Suprapubic skin (tissue), 4 donors: ENCODE measurements around the gene ABCB1. TPM values are rescaled to one million over a fixed set of nuclear protein-coding genes. Genes with fewer than 3 reads are reported as not detected.

Experiments used
- DNase-seq, 2 donors: peaks; one replicate each; pipeline ENCODE4 v3.0.0-alpha.2; 2019; ENCODE audit warnings: low spot score in 2 of 2
- H3K27ac ChIP-seq: fragments of 200-600 bp; sonication (generic); one replicate; pipeline ENCODE4 v1.5.1; 2019
- H3K27me3 ChIP-seq: fragments of 200-600 bp; sonication (generic); one replicate; pipeline ENCODE4 v1.5.1; 2019
- H3K36me3 ChIP-seq: fragments of 200-600 bp; sonication (generic); one replicate; pipeline ENCODE4 v1.5.1; 2019
- H3K4me1 ChIP-seq: fragments of 200-600 bp; sonication (generic); one replicate; pipeline ENCODE4 v1.5.1; 2019
- H3K4me3 ChIP-seq: fragments of 200-600 bp; sonication (generic); one replicate; pipeline ENCODE4 v1.5.1; 2019; ENCODE audit warnings: mild to moderate bottlenecking
- H3K9me3 ChIP-seq: fragments of 200-600 bp; sonication (generic); one replicate; pipeline ENCODE4 v1.5.1; 2019
- CTCF ChIP-seq, 2 donors: fragments of 200-600 bp in 1 of 2; fragments of 450-650 bp in 1 of 2; sonication (generic) in 1 of 2; IDR thresholded peaks; one replicate each; pipeline ENCODE4 v1.5.1; 2016 to 2019; ENCODE audit warnings: antibody characterized with exemption in 2 of 2, mild to moderate bottlenecking in 1 of 2, moderate library complexity in 1 of 2
- EP300 ChIP-seq: sonication (generic); formaldehyde crosslinking; IDR thresholded peaks from one replicate; pipeline ENCODE4 v1.6.1; 2017; ENCODE audit warnings: antibody characterized with exemption
- POLR2A ChIP-seq, 2 donors: fragments of 450-650 bp; IDR thresholded peaks; one replicate each; pipeline ENCODE4 v1.6.1; 2017; ENCODE audit warnings: antibody characterized with exemption in 2 of 2, mild to moderate bottlenecking in 2 of 2, moderate library complexity in 2 of 2
- POLR2AphosphoS5 ChIP-seq, 3 donors: sonication (generic); formaldehyde crosslinking; IDR thresholded peaks; one replicate each; pipeline ENCODE4 v1.6.1; 2017; ENCODE audit warnings: antibody characterized with exemption in 3 of 3
- WGBS: methylation state at CpG from one replicate; pipeline ENCODE4 v1.1.5; 2018; 5-methylcytosine and 5-hydroxymethylcytosine counted together
- total RNA-seq, 4 donors: library from RNA; depleted of rRNA; stranded (reverse); fragments of >200 nt; gene quantifications; one replicate each; pipeline ENCODE4 v1.1.0, GENCODE V29; 2016

ABCB1 gene
- total RNA-seq, 4 donors from 2014 or later, result 0.79 to 7.0 (median 3.9) TPM

GRCh38 chr7:87561702-87562101 lies 39.0 kb downstream of the ABCB1 start:
- Histone ChIP-seq H3K27ac (no peak overlapping the region), H3K36me3 (no peaks in the 10 kb centered on the region), H3K4me1 (no peaks in the 10 kb centered on the region), H3K9me3 (no peaks in the 10 kb centered on the region), H3K27me3 (no peaks in the 10 kb centered on the region), H3K4me3 (no peak overlapping the region)
- no peak for DNase-seq
- no peak for TF ChIP-seq POLR2A (IDR thresholded peaks at IDR 0.05)
- no peak for TF ChIP-seq POLR2AphosphoS5 (IDR thresholded peaks at IDR 0.05)
- no peak for TF ChIP-seq CTCF (IDR thresholded peaks at IDR 0.05)
- no peak for TF ChIP-seq EP300
- WGBS, result 87% methylated on average over 4 of the region's 4 CpGs

GRCh38 chr7:87561102-87561501 lies 39.6 kb downstream of the ABCB1 start:
- no peaks in the 10 kb centered on the region for H3K36me3 ChIP-seq
- WGBS, result 45% methylated on average over 2 of the region's 2 CpGs
- no peak overlapping the region for H3K27ac ChIP-seq
- no peaks in the 10 kb centered on the region for H3K27me3 ChIP-seq
- no peak for DNase-seq
- H3K4me1 ChIP-seq, result no peaks in the 10 kb centered on the region
- TF ChIP-seq POLR2A (IDR thresholded peaks at IDR 0.05) (no peak), POLR2AphosphoS5 (IDR thresholded peaks at IDR 0.05) (no peak), CTCF (IDR thresholded peaks at IDR 0.05) (no peak), EP300 (no peak)
- H3K9me3 ChIP-seq, result no peaks in the 10 kb centered on the region
- no peak overlapping the region for H3K4me3 ChIP-seq

- TF ChIP-seq CTCF (IDR thresholded peaks at IDR 0.05) (no peak), EP300 (no peak), POLR2AphosphoS5 (IDR thresholded peaks at IDR 0.05) (no peak), POLR2A (IDR thresholded peaks at IDR 0.05) (no peak)
- WGBS, result 67% methylated on average over 3 of the region's 3 CpGs
- no peak for DNase-seq
- Histone ChIP-seq H3K4me3 (no peak overlapping the region), H3K9me3 (no peaks in the 10 kb centered on the region), H3K36me3 (no peaks in the 10 kb centered on the region), H3K4me1 (no peaks in the 10 kb centered on the region), H3K27ac (no peak overlapping the region), H3K27me3 (no peaks in the 10 kb centered on the region)
These were observed 48.3 kb downstream of the ABCB1 start for GRCh38 chr7:87552351-87552900.

- no peak overlapping the region for H3K27ac ChIP-seq
- H3K4me3 ChIP-seq, result no peak overlapping the region
- H3K9me3 ChIP-seq, result no peaks in the 10 kb centered on the region
- no peak for DNase-seq
- no peaks in the 10 kb centered on the region for H3K36me3 ChIP-seq
- H3K27me3 ChIP-seq, result no peaks in the 10 kb centered on the region
- no peaks in the 10 kb centered on the region for H3K4me1 ChIP-seq
- WGBS, result 93% methylated on average over 7 of the region's 7 CpGs
- TF ChIP-seq CTCF (IDR thresholded peaks at IDR 0.05) (no peak), EP300 (no peak), POLR2A (IDR thresholded peaks at IDR 0.05) (no peak), POLR2AphosphoS5 (IDR thresholded peaks at IDR 0.05) (no peak)
These were observed 52.4 kb downstream of the ABCB1 start for GRCh38 chr7:87548123-87548919.

- H3K9me3 ChIP-seq, result no peaks in the 10 kb centered on the region
- no peaks in the 10 kb centered on the region for H3K4me1 ChIP-seq
- no peak overlapping the region for H3K4me3 ChIP-seq
- H3K27me3 ChIP-seq, result no peaks in the 10 kb centered on the region
- H3K27ac ChIP-seq, result no peak overlapping the region
- WGBS, result 93% methylated on average over 6 of the region's 6 CpGs
- no peaks in the 10 kb centered on the region for H3K36me3 ChIP-seq
- no peak for DNase-seq
- TF ChIP-seq CTCF (IDR thresholded peaks at IDR 0.05) (no peak), POLR2AphosphoS5 (IDR thresholded peaks at IDR 0.05) (no peak)
These were observed 54.9 kb downstream of the ABCB1 start for GRCh38 chr7:87545760-87546159.
